ENCODE measurements around the gene GGCT. TPM values are rescaled to one million over a fixed set of nuclear protein-coding genes. Genes with fewer than 3 reads are reported as not detected.

The GGCT gene
- total RNA-seq, 4 donors from 2014 or later = 4.9 to 35.9 (median 21.3) TPM

GRCh38 chr7:30467271-30467670, 37.4 kb downstream of the GGCT start:
- no peak overlapping the region for H3K4me3 ChIP-seq
- DNase-seq = no peak
- H3K27ac ChIP-seq = peak overlapping the region; percentile 85 to 90
- H3K27me3 ChIP-seq = no peaks in the 10 kb centered on the region
- H3K36me3 ChIP-seq = no peaks in the 10 kb centered on the region
- no peak for TF ChIP-seq POLR2A (IDR thresholded peaks at IDR 0.05)
- no peak for TF ChIP-seq CTCF (IDR thresholded peaks at IDR 0.05)
- H3K4me1 ChIP-seq = peaks cover 13 to 34% of the 10 kb centered on the region in 2 donors
- H3K9me3 ChIP-seq = no peaks in the 10 kb centered on the region
- intact Hi-C loops (cut with DNase I; ENCODE audit: low total_unique reads) = no loop called here

GRCh38 chr7:30466266-30466665, 38.4 kb downstream of the GGCT start:
- H3K4me1 ChIP-seq = peaks cover 13 to 27% of the 10 kb centered on the region in 2 donors
- H3K27me3 ChIP-seq = no peaks in the 10 kb centered on the region
- DNase-seq = no peak
- no peaks in the 10 kb centered on the region for H3K36me3 ChIP-seq
- TF ChIP-seq POLR2A (IDR thresholded peaks at IDR 0.05) (no peak), CTCF (IDR thresholded peaks at IDR 0.05) (no peak)
- peak overlapping the region; percentile 55 to 72 for H3K27ac ChIP-seq
- no peak overlapping the region for H3K4me3 ChIP-seq
- intact Hi-C loops (cut with DNase I; ENCODE audit: low total_unique reads) = no loop called here
- no peaks in the 10 kb centered on the region for H3K9me3 ChIP-seq

- Histone ChIP-seq H3K27me3 (no peaks in the 10 kb centered on the region), H3K27ac (peak overlapping the region; percentile 55 to 72), H3K4me1 (peaks cover 13 to 27% of the 10 kb centered on the region in 2 donors), H3K9me3 (no peaks in the 10 kb centered on the region), H3K4me3 (no peak overlapping the region), H3K36me3 (no peaks in the 10 kb centered on the region)
- TF ChIP-seq POLR2A (IDR thresholded peaks at IDR 0.05) = no peak
- TF ChIP-seq CTCF (IDR thresholded peaks at IDR 0.05) = no peak
- peak in 1 of 2 donors; percentile 29 for DNase-seq
- intact Hi-C loops (cut with DNase I; ENCODE audit: low total_unique reads) = no loop called here
Measured at GRCh38 chr7:30465811-30466180, 38.8 kb downstream of the GGCT start.

GRCh38 chr7:30465046-30465810, 39.4 kb downstream of the GGCT start:
- Histone ChIP-seq H3K36me3 (no peaks in the 10 kb centered on the region), H3K27me3 (no peaks in the 10 kb centered on the region), H3K4me1 (peaks cover 12 to 27% of the 10 kb centered on the region in 2 donors), H3K4me3 (no peak overlapping the region), H3K27ac (peak overlapping the region; percentile 55 to 72), H3K9me3 (no peaks in the 10 kb centered on the region)
- peak in 1 of 2 donors; percentile 15 for DNase-seq
- intact Hi-C loops (cut with DNase I; ENCODE audit: low total_unique reads) = no loop called here
- TF ChIP-seq POLR2A (IDR thresholded peaks at IDR 0.05) (no peak), CTCF (IDR thresholded peaks at IDR 0.05) (no peak)

- intact Hi-C loops (cut with DNase I; ENCODE audit: low total_unique reads) = no loop called here
- peak in 1 of 2 donors; percentile 14 for DNase-seq
- Histone ChIP-seq H3K4me3 (no peak overlapping the region), H3K4me1 (peaks cover 8 to 25% of the 10 kb centered on the region in 2 donors), H3K9me3 (no peaks in the 10 kb centered on the region), H3K27ac (peak overlapping the region; percentile 55 to 72), H3K27me3 (no peaks in the 10 kb centered on the region), H3K36me3 (no peaks in the 10 kb centered on the region)
- TF ChIP-seq POLR2A (IDR thresholded peaks at IDR 0.05) = no peak
Measured at GRCh38 chr7:30464231-30464671, 40.4 kb downstream of the GGCT start.
